Hepatocyte (in vitro differentiated cells): ENCODE measurements around the gene MVB12B.

Source experiments
- CTCF ChIP-seq: fragments of 200-600 bp; sonication (generic); IDR thresholded peaks from 2 replicates; pipeline ENCODE4 v1.5.1; 2016; ENCODE audit warnings: antibody characterized with exemption, mild to moderate bottlenecking; ENCODE audit not compliant: poor library complexity
- EZH2 ChIP-seq: fragments of 200-600 bp; sonication (generic); IDR thresholded peaks from 2 replicates; pipeline ENCODE4 v1.6.1; 2016; ENCODE audit warnings: antibody characterized with exemption, mild to moderate bottlenecking, borderline replicate concordance
- EZH2phosphoT487 ChIP-seq: fragments of 200-600 bp; sonication (generic); IDR thresholded peaks from one replicate; pipeline ENCODE4 v1.6.1; 2018; ENCODE audit warnings: antibody characterized with exemption, mild to moderate bottlenecking, low read depth, moderate library complexity; ENCODE audit not compliant: unreplicated experiment, severe bottlenecking

- no peak for TF ChIP-seq EZH2
- no peak for TF ChIP-seq CTCF
- no peak for TF ChIP-seq EZH2phosphoT487
These were observed 73.2 kb downstream of the MVB12B start for GRCh38 chr9:126399789-126400188.
